GM19099 (cell line): ENCODE data around the gene TCF20.

Experiments used
- POLR2A ChIP-seq: IDR thresholded peaks from 3 replicates; pipeline ENCODE4 v1.6.1; 2011; ENCODE audit warnings: low read depth; ENCODE audit not compliant: insufficient read length; ENCODE audit errors: extremely low read depth

TCF20 gene

GRCh38 chr22:42291287-42291686, 20.8 kb upstream of the TCF20 start:
- TF ChIP-seq POLR2A: no peak

DNA sequence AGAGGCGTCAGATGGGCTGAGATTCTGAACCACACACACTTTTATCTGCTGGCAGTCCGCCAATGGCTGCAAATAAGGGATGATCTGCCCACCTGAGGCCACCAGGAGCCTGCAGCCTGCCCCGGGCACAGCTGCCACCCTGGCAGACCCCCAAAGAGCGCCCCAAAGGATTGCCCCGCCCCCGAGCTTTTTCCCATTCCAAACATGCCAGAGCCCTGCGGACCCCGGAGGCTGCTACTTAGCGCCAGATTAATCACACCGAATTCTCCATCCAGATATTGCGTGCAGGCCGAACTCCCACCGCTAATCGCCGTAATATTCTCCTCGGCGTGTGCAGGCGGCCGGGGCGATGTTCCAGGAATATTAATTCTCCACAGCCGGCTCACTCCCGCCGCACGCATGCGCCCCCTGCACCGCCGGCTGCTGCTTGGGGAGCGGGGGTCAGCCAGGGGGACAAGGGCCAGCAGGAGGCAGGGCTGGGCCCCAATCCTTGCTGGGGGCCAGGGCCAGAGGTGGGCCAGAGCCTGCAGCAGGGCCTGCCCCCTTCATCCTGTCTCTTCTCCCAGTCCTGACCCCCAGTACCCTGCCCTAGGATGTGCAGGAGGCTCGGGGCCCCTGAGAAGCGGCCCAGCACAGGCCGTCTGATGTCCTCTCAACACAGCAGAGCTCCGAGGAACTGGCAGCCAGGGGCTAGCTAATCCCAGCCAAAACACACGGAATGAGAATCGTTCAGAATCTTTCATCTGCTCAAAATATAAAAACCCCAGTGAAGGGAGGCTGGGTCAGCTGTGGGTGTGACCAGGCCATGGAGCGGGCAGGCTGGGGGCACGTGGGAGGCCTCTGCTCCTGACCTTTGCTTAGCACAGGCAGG, 19.5 kb upstream of the TCF20 start:
- TF ChIP-seq POLR2A: no peak

DNA sequence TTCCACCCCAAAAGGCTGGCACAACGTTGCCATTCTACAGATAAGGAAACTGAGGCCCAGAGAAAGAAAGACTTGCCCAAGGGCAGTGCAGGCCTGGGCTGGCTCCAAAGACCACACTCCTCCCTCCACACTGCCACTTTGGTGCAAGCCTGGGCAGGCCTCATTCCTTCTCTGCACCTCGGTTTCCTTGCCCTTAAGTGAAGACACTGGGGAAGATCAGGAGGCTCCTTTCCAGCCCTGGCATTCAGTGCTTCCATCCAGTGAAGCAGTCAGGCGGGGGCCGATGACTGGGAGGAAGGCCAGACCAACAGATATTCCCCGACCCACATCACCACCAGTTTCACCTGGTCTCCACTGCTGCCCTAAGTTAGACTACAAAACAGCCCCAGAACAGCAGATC, 18.3 kb upstream of the TCF20 start:
- TF ChIP-seq POLR2A: no peak

- TF ChIP-seq POLR2A: no peak
Measured at GRCh38 chr22:42287174-42287890, 16.9 kb upstream of the TCF20 start.

- TF ChIP-seq POLR2A: no peak
Measured at GRCh38 chr22:42286205-42286604, 15.8 kb upstream of the TCF20 start.

DNA sequence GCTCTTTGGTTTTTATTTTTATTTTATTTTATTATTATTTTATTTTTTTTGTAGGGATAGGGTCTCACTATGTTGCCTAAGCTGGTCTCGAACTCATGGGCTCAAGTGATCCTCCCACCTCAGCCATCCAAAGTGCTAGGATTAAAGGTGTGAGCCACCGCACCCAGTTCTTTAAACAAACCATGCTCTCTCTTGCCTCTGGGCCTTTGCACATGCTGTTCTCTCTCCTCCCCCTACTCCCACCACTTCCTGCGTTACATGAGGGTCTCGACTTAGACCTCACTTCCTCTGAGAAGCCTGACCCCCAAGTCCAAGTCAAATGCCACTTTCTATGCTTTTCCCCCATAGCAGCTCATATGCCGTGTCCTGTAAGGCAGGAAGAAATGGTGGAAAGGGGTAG, 15.2 kb upstream of the TCF20 start:
- TF ChIP-seq POLR2A: no peak

GRCh38 chr22:42284643-42285181, 14.3 kb upstream of the TCF20 start:
- TF ChIP-seq POLR2A: no peak

DNA sequence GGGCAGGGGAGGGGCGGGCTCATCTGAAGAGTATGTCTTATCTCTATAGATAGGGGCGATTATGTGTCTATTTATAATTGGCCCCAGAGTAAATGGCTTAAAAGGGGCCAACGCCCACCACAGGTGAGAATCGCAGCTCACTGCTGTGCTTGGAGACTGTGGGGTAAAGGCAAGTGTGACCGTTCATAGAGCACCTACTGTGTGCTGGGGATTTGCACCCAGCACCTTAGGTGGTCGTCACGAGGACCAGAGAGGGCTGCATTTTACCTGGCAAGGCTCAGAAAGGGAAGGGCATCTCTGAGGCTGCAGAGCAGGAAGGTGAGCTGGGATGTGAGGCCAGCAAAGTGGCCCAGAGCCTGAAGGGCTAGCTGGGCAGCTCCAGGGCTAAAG, 13.7 kb upstream of the TCF20 start:
- no peak for TF ChIP-seq POLR2A

DNA sequence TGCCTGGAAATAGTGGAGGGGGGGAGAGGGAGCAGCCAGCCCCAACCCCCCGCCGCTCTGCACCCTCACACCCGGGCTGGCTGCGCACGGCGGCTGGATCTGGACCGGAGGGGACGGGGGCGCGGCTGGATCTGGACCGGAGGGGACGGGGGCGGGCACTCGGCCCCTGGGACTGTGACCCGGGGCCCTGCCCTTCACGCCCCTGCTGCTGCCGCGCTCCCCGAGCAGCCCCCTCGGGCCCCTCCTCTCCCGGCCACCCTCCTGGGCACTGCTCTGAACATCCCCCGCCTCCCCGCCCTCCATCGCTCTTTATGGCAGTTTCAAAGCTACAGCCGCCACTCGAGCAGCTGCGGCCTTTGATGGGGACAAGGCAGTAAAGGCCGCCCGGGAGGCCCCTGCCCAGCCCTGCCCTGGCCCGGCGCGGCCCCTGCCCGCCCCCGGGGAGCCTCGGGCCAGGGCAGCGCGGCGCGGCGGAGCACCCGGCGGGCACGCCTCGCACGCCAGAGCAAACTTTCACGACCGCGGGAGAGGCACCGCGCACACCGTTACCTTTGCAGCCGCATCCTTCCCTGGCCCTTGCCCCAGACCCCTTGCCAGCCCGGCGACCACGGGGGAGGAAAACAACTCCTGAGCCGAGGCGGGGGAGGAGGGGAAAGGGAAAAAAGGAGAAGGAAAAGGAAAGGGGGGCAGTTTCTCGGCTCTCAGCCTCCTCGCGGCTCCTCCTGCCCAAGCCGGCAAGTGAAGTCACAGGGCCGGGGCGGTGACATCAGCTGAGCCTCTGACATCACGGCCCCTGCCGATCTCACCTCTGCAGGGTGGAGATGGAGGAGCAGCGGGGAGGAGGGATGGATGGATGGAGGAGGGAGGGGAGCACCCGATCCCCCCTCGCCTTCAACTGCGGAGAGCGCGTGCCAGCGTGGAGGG, 13.1 kb upstream of the TCF20 start:
- TF ChIP-seq POLR2A: no peak

DNA sequence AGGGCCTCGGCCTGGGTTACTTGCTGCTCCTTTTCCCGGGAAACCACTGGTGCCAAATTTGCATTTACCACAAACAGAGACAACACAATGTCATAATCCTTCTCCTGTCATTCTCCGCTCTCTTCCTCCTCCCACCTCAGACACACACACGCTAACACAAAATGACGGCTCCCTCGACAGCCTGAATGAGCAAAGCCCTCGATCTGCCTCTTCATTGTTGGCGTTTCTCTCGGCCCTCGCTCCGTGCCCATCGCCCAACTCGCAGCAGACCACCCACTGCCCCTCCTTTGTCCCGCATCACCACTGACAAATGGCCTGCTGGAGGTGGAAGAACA, 12.5 kb upstream of the TCF20 start:
- no peak for TF ChIP-seq POLR2A

GRCh38 chr22:42282252-42282942, 11.9 kb upstream of the TCF20 start:
- TF ChIP-seq POLR2A: no peak

DNA sequence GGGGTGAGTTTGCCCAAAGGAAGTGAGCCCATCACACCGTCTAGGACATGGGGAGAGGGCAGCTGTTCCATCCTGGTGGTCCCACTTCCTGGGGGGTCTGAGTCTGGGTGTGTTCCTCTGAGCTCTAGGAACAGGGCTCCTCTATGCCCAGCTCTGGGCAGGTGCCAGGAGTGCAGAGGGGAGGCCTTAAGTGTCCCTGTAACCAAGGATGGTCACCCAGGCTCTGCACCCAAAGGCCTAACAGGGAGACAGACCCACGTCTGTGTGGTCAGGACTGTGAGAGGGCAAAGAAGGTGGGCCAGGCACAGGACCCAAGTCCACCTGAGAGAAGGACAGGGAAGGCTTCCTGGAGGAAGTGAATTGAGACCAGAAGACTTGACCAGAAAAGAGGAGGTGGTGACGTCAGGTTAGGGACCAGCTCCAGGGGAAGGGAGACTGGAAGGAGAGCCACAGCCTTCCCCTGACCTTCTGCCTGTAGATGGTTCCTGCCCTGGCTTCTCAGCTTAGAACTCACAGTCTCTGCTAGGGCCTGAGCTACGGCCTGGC, 11.3 kb upstream of the TCF20 start:
- no peak for TF ChIP-seq POLR2A

DNA sequence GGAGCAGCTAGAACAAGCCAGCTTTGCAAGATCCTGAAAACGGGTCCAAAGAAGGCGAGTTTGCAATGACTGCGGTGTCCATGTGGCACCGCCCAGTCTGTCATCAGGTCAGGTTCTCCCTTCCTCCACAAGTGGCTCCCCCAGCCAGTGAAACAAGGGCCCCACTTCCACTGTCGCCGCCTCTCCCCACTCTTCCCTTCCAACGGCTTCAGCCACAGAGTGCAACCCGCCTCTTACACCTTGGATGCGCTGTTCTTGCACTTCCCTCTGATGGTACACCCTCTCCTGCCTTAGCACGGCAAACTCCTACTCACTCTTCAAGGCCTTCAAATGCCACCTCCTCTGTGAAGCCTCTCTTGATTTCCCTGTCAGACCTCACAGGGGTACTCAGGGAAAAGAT, 10.8 kb upstream of the TCF20 start:
- no peak for TF ChIP-seq POLR2A

GRCh38 chr22:42280836-42281235, 10.4 kb upstream of the TCF20 start:
- no peak for TF ChIP-seq POLR2A
